Placental epithelial cell (primary cell): ENCODE data around the gene ZCCHC3. TPM values are rescaled to one million over a fixed set of nuclear protein-coding genes. Genes with fewer than 3 reads are reported as not detected.

ENCODE experiments used
- total RNA-seq: library from RNA; depleted of rRNA; stranded (reverse); fragments of >200 nt; gene quantifications from 2 replicates; pipeline ENCODE4 v1.2.3, GENCODE V29; 2012

The ZCCHC3 gene
- 22.4 and 24.9 TPM in 2 replicates for total RNA-seq

GRCh38 chr20:297098-297924 lies at the start of gene ZCCHC3:
Gene ZCCHC3 (plus strand): TSS chr20:297570. CDS start chr20:297587, 17 bp downstream.

GRCh38 chr20:257419-257818 lies 40.0 kb upstream of the ZCCHC3 start, which contains the start of gene DEFB132:
Gene DEFB132 (plus strand): TSS chr20:257724. CDS start chr20:257779, 55 bp downstream.

GRCh38 chr20:290084-290831 lies 7.1 kb upstream of the ZCCHC3 start, which contains the start of gene C20orf96:
Gene C20orf96 (minus strand): TSS chr20:290750. CDS start chr20:290610, 140 bp downstream.

GRCh38 chr20:325045-325888 lies 27.9 kb downstream of the ZCCHC3 start, which contains the start of gene SOX12:
Gene SOX12 (plus strand): TSS chr20:325552. CDS start chr20:325925, 373 bp downstream.

GRCh38 chr20:346640-347316 lies 49.4 kb downstream of the ZCCHC3 start, which contains the start of gene NRSN2:
Gene NRSN2 (plus strand): TSS chr20:347111. CDS start chr20:349644, 2,533 bp downstream.

Other genes starting within 250 kb of the ZCCHC3 start
- gene DEFB125, start 209.9 kb upstream of the ZCCHC3 start, total RNA-seq: not detected in 2 replicates
- gene DEFB126, start 155.0 kb upstream of the ZCCHC3 start, total RNA-seq: not detected in 2 replicates
- not detected in 2 replicates for gene DEFB127, start 140.1 kb upstream of the ZCCHC3 start, total RNA-seq
- gene DEFB128, start 107.9 kb upstream of the ZCCHC3 start, total RNA-seq: not detected in 2 replicates
- not detected in 2 replicates for gene DEFB129, start 70.3 kb upstream of the ZCCHC3 start, total RNA-seq
- not detected in 2 replicates for gene DEFB132, start 39.8 kb upstream of the ZCCHC3 start, total RNA-seq
- 0.98 and 2.4 TPM in 2 replicates for gene C20orf96, start 6.8 kb upstream of the ZCCHC3 start, total RNA-seq
- 14.9 and 17.6 TPM in 2 replicates for gene SOX12, start 28.0 kb downstream of the ZCCHC3 start, total RNA-seq
- gene NRSN2, start 49.5 kb downstream of the ZCCHC3 start, total RNA-seq: 26.3 and 32.2 TPM in 2 replicates
- gene TRIB3, start 83.2 kb downstream of the ZCCHC3 start, total RNA-seq: 8.2 and 41.8 TPM in 2 replicates
- 73.9 and 96.6 TPM in 2 replicates for gene RBCK1, start 110.7 kb downstream of the ZCCHC3 start, total RNA-seq
- 38.1 and 53.6 TPM in 2 replicates for gene TBC1D20, start 165.0 kb downstream of the ZCCHC3 start, total RNA-seq
- gene CSNK2A1, start 246.2 kb downstream of the ZCCHC3 start, total RNA-seq: 65.2 and 107 TPM in 2 replicates